ENCODE measurements around the gene SETBP1. TPM values are rescaled to one million over a fixed set of nuclear protein-coding genes. Genes with fewer than 3 reads are reported as not detected.

Gene SETBP1
- total and polyA plus RNA-seq, 2 of the 13 experiments (the other 11 are each of a cell fraction or from before 2014, with no cell fraction given) = 0.18 to 0.65 TPM

DNA sequence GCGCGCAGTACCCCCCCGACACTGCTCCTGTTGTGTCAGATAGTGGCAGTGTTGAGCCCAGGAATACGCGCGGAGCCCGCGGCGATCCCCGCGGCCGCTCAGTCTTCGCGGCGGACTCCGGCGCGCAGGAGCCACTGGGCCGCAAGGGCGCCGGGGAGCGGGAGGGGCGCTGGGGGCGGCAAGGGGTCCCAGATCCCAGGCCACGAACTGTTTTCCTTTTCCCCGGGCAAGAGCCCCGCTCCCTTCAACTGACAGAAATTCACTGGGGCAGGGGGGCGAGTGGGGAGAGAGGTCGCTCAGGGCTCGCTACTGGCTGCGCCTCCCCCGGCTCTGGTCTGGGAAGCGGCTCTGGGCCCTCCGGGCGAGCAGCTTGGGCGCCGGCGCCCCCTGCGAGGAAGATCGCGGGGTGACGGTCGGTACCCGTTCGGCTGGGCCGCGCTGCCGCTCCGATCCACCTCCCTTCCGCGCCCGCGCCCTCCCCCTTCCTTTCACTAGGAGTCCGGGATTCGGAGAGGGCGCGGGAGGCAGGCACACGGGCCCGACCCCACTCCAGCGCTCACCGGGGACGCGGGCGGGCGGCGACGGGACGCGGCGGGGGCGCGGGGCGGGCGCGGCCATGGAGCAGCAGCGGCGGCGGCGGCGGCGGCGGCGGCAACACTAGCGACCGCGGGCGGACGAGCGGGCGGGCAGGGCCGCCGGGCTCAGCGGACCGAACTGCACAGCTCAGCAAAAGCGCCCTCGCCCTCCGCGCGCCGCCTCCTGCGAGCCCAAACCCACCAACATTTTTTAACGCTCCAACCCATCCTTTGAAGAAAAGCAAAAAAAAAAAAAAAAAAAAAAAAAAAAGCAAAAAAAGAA, 1.4 kb upstream of the SETBP1 start:
- ChIA-PET POLR2A (no interaction called here), CTCF (ENCODE audit: low intra/inter-chr PET ratio, low total read pairs) (interaction anchor here (1.5 kb wide), 1 partner anchor 534 kb away, joined by 12 read pairs; no protein-coding TSS in a partner anchor)
- 9% methylated on average over 30 of the region's 102 CpGs for WGBS (ENCODE audit: low lambda C conversion rate)
- no TSS peak for BruUV-seq (replicated peaks)
- in situ Hi-C loops (cut with HindIII; ENCODE audit: extremely low pct_ligation_motif_present, low pct_unique_long_range_greater_than_20kb) (loop anchor here (25.0 kb wide), 2 partner anchors 108 to 533 kb away; no protein-coding TSS in a partner anchor), intact Hi-C loops (cut with micrococcal nuclease; ENCODE audit: unreplicated experiment) (loop anchor here (1.0 kb wide), 1 partner anchor 216 kb away; no protein-coding TSS in a partner anchor)
- ATAC-seq = peak; percentile 97
- Histone ChIP-seq H3K79me2 (ENCODE audit: insufficient read depth, low read length) (no peaks in the 10 kb centered on the region), H3K9me3 (ENCODE audit: low read length) (no peaks in the 10 kb centered on the region), H2AFZ (ENCODE audit: low read length) (no peak overlapping the region), H3K9ac (ENCODE audit: insufficient read depth, low read depth, low read length) (peak overlapping the region; percentile 51), H4K20me1 (ENCODE audit: insufficient read depth, low read length) (peaks cover 2% of the 10 kb centered on the region), H3K36me3 (replicated peaks in 1 of 2; ENCODE audit: control insufficient read depth in 1 of 2, insufficient read depth in 2 of 2, low read length in 2 of 2) (no peaks in the 10 kb centered on the region), H3K4me3 (replicated peaks in 1 of 3; ENCODE audit: insufficient read depth in 1 of 3, low read depth in 2 of 3, low read length in 3 of 3) (peak overlapping the region; percentile 48 to 70 (median 60); a peak in 4 of 6 replicates), H3K27ac (ENCODE audit: extremely low read length, insufficient read depth, low read length) (no peak overlapping the region), H3K27me3 (ENCODE audit: control insufficient read depth in 1 of 2, insufficient read depth in 2 of 2, low read length in 2 of 2) (peaks cover 3 to 39% of the 10 kb centered on the region in 2 experiments; a peak in 4 of 5 replicates), H3K4me1 (ENCODE audit: insufficient read depth, low read length) (no peaks in the 10 kb centered on the region), H3K4me2 (ENCODE audit: low read depth, low read length) (peak overlapping the region; percentile 80)
- peak; percentile 42 for DNase-seq (ENCODE audit: low spot score)
- no peak for FAIRE-seq
- TF ChIP-seq ZNF672 (CRISPR knock-in tag; IDR thresholded peaks at IDR 0.05) (no peak), ZNF383 (CRISPR knock-in tag; IDR thresholded peaks at IDR 0.05; ENCODE audit: borderline replicate concordance) (no peak), ZNF557 (CRISPR knock-in tag; IDR thresholded peaks at IDR 0.05) (no peak), SATB2 (CRISPR knock-in tag; IDR thresholded peaks at IDR 0.05) (no peak), YY1 (IDR thresholded peaks at IDR 0.05; ENCODE audit: insufficient read depth, insufficient replicate concordance, low read depth, low read length) (no peak), ZKSCAN8 (CRISPR knock-in tag; IDR thresholded peaks at IDR 0.05; ENCODE audit: borderline replicate concordance) (0 out of 2 replicates have a peak, but pooled peaks have one; percentile 51), ZNF556 (CRISPR knock-in tag; IDR thresholded peaks at IDR 0.05; ENCODE audit: borderline replicate concordance) (no peak; the same call in 1 of the 2 replicates), GZF1 (CRISPR knock-in tag; IDR thresholded peaks at IDR 0.05) (no peak), KLF6 (CRISPR knock-in tag; IDR thresholded peaks at IDR 0.05) (0 out of 2 replicates have a peak, but pooled peaks have one; percentile 30), ZNF224 (CRISPR knock-in tag; IDR thresholded peaks at IDR 0.05) (no peak), SP2 (CRISPR knock-in tag; IDR thresholded peaks at IDR 0.05) (no peak)
- TF ChIP-seq, protein P1, sequence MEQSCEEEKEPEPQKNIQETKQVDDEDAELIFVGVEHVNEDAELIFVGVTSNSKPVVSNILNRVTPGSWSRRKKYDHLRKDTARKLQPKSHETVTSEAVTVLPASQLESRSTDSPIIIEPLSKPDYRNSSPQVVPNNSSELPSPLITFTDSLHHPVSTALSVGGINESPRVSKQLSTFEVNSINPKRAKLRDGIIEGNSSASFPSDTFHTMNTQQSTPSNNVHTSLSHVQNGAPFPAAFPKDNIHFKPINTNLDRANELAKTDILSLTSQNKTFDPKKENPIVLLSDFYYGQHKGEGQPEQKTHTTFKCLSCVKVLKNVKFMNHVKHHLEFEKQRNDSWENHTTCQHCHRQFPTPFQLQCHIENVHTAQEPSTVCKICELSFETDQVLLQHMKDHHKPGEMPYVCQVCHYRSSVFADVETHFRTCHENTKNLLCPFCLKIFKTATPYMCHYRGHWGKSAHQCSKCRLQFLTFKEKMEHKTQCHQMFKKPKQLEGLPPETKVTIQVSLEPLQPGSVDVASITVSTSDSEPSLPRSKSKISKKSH (CRISPR knock-in tag; IDR thresholded peaks at IDR 0.05; ENCODE audit: borderline replicate concordance) = no peak
- TF ChIP-seq, protein P2, sequence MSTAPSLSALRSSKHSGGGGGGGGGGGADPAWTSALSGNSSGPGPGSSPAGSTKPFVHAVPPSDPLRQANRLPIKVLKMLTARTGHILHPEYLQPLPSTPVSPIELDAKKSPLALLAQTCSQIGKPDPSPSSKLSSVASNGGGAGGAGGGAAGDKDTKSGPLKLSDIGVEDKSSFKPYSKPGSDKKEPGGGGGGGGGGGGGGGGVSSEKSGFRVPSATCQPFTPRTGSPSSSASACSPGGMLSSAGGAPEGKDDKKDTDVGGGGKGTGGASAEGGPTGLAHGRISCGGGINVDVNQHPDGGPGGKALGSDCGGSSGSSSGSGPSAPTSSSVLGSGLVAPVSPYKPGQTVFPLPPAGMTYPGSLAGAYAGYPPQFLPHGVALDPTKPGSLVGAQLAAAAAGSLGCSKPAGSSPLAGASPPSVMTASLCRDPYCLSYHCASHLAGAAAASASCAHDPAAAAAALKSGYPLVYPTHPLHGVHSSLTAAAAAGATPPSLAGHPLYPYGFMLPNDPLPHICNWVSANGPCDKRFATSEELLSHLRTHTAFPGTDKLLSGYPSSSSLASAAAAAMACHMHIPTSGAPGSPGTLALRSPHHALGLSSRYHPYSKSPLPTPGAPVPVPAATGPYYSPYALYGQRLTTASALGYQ (CRISPR knock-in tag; IDR thresholded peaks at IDR 0.05) = no peak
- TF ChIP-seq, protein P3, sequence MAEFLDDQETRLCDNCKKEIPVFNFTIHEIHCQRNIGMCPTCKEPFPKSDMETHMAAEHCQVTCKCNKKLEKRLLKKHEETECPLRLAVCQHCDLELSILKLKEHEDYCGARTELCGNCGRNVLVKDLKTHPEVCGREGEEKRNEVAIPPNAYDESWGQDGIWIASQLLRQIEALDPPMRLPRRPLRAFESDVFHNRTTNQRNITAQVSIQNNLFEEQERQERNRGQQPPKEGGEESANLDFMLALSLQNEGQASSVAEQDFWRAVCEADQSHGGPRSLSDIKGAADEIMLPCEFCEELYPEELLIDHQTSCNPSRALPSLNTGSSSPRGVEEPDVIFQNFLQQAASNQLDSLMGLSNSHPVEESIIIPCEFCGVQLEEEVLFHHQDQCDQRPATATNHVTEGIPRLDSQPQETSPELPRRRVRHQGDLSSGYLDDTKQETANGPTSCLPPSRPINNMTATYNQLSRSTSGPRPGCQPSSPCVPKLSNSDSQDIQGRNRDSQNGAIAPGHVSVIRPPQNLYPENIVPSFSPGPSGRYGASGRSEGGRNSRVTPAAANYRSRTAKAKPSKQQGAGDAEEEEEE (CRISPR knock-in tag; IDR thresholded peaks at IDR 0.05; ENCODE audit: borderline replicate concordance) = no peak
